ENCODE measurements around the gene RPS2.
"Not testable (repeated sequence)": the region's sequence is repeated elsewhere in the genome, so short reads cannot be mapped to it uniquely, and the experiment has no call there.

Gene RPS2

GRCh38 chr16:1942047-1942809, 22.4 kb downstream of the RPS2 start:
- DNase-seq (ENCODE audit: low read depth in 2 of 2), result no peak

GRCh38 chr16:1941162-1942046, 23.2 kb downstream of the RPS2 start:
- no peak for DNase-seq (ENCODE audit: low read depth in 2 of 2)

GRCh38 chr16:1940273-1941161, 24.1 kb downstream of the RPS2 start:
- no peak for DNase-seq (ENCODE audit: low read depth in 2 of 2)

GRCh38 chr16:1939833-1940232, 24.8 kb downstream of the RPS2 start:
- not testable (repeated sequence) for DNase-seq (ENCODE audit: low read depth in 2 of 2)

- DNase-seq (ENCODE audit: low read depth in 2 of 2), result no peak
These were observed 25.7 kb downstream of the RPS2 start for GRCh38 chr16:1938910-1939309.

GRCh38 chr16:1938316-1938715, 26.3 kb downstream of the RPS2 start:
- DNase-seq (ENCODE audit: low read depth in 2 of 2), result no peak

GRCh38 chr16:1936945-1937479, 27.6 kb downstream of the RPS2 start:
- DNase-seq (ENCODE audit: low read depth in 2 of 2), result no peak

GRCh38 chr16:1933097-1933661, 31.4 kb downstream of the RPS2 start:
- no peak for DNase-seq (ENCODE audit: low read depth in 2 of 2)

GRCh38 chr16:1932050-1933028, 32.3 kb downstream of the RPS2 start:
- DNase-seq (ENCODE audit: low read depth in 2 of 2), result no peak

GRCh38 chr16:1930338-1930720, 34.3 kb downstream of the RPS2 start:
- DNase-seq (ENCODE audit: low read depth in 2 of 2), result no peak

GRCh38 chr16:1929578-1930337, 34.9 kb downstream of the RPS2 start:
- DNase-seq (ENCODE audit: low read depth in 2 of 2), result peak; percentile 84 to 93

GRCh38 chr16:1929105-1929504, 35.5 kb downstream of the RPS2 start:
- no peak for DNase-seq (ENCODE audit: low read depth in 2 of 2)

GRCh38 chr16:1926271-1926670, 38.4 kb downstream of the RPS2 start:
- DNase-seq (ENCODE audit: low read depth in 2 of 2), result no peak

- no peak for DNase-seq (ENCODE audit: low read depth in 2 of 2)
These were observed 40.5 kb downstream of the RPS2 start for GRCh38 chr16:1924095-1924494.

- no peak for DNase-seq (ENCODE audit: low read depth in 2 of 2)
These were observed 41.2 kb downstream of the RPS2 start for GRCh38 chr16:1923299-1924034.

GRCh38 chr16:1922357-1922756, 42.3 kb downstream of the RPS2 start:
- no peak for DNase-seq (ENCODE audit: low read depth in 2 of 2)

GRCh38 chr16:1920727-1921171, 43.9 kb downstream of the RPS2 start:
- DNase-seq (ENCODE audit: low read depth in 2 of 2), result no peak

- DNase-seq (ENCODE audit: low read depth in 2 of 2), result not testable (repeated sequence)
These were observed 44.5 kb downstream of the RPS2 start for GRCh38 chr16:1920122-1920521.

Data from stimulated activated CD4-positive, alpha-beta T cell treated with anti-CD3 and anti-CD28 coated beads, Interleukin-1b, Interleukin-23, amount 100 ng/mL, for 1 hour (primary cell).